Cardiac muscle cell (in vitro differentiated cells and primary cell): Measurements from ENCODE around the gene ATXN7L2. TPM values are rescaled to one million over a fixed set of nuclear protein-coding genes. Genes with fewer than 3 reads are reported as not detected.
"Not testable (repeated sequence)": the region's sequence is repeated elsewhere in the genome, so short reads cannot be mapped to it uniquely, and the experiment has no call there.

Source experiments
- DNase-seq, 2 donors: peaks; one replicate each; pipeline versions ENCODE4 v3.0.0 to v3.0.0-alpha.2; 2010 to 2017; ENCODE audit warnings: low read depth in 1 of 2, low spot score in 1 of 2
- H3K27ac ChIP-seq: fragments of 200-600 bp; sonication (generic); 2 replicates; pipeline ENCODE4 v1.5.1; 2016
- H3K27me3 ChIP-seq: fragments of 200-600 bp; sonication (generic); 2 replicates; pipeline ENCODE4 v1.6.0; 2016; ENCODE audit warnings: control low read depth
- H3K36me3 ChIP-seq: fragments of 200-600 bp; sonication (generic); 2 replicates; pipeline ENCODE4 v1.5.1; 2016; ENCODE audit warnings: control low read depth
- H3K4me1 ChIP-seq: fragments of 200-600 bp; sonication (generic); 2 replicates; pipeline ENCODE4 v1.8.1; 2017; ENCODE audit warnings: low read depth, mild to moderate bottlenecking, mixed run types
- H3K4me3 ChIP-seq: fragments of 200-600 bp; sonication (generic); 2 replicates; pipeline ENCODE4 v1.5.1; 2016; ENCODE audit warnings: mild to moderate bottlenecking
- H3K9me3 ChIP-seq: fragments of 200-600 bp; sonication (generic); 2 replicates; pipeline ENCODE4 v1.5.1; 2017; ENCODE audit warnings: low read depth, mild to moderate bottlenecking, control low read depth
- CTCF ChIP-seq: IDR thresholded peaks from 2 replicates; pipeline ENCODE4 v1.5.1; 2012; ENCODE audit warnings: low read depth, mild to moderate bottlenecking, low read length
- polyA plus RNA-seq: library from polyadenylated mRNA; unstranded; fragments of >200 nt; fragmentation: Nextera tagmentation; extraction: Ambion mirVana; gene quantifications from 2 replicates; pipeline ENCODE4 v1.2.1, GENCODE V29; 2016
- total RNA-seq: library from RNA; depleted of rRNA; stranded (reverse); fragments of >200 nt; gene quantifications from 2 replicates; pipeline ENCODE4 v1.2.3, GENCODE V29; 2016

Gene ATXN7L2
- total and polyA plus RNA-seq, 2 experiments from 2014 or later = 7.0 to 17.8 TPM

DNA sequence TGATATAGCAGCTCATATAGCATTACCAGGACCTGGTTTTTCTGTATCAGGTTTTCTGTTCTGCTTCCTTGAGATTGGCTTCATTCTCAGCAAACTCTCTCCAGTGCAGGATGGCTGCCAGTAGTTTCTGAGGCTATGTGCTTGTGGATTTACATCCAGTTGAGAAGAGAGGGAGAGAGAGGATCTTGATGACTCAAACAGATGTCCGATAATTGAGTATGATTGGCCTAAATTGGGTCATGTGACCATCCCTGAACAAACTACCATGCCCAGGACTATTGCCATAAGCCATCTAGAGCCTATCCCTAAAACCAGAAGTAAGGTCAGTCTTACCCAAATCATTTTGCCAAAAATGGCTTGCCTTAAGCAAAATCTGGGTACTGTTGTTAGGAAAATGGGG, 39.4 kb upstream of the ATXN7L2 start:
- Histone ChIP-seq H3K36me3 (no peaks in the 10 kb centered on the region), H3K27ac (no peak overlapping the region), H3K4me3 (no peak overlapping the region), H3K27me3 (no peaks in the 10 kb centered on the region), H3K4me1 (no peaks in the 10 kb centered on the region), H3K9me3 (no peaks in the 10 kb centered on the region)
- TF ChIP-seq CTCF = no peak
- DNase-seq = no peak

DNA sequence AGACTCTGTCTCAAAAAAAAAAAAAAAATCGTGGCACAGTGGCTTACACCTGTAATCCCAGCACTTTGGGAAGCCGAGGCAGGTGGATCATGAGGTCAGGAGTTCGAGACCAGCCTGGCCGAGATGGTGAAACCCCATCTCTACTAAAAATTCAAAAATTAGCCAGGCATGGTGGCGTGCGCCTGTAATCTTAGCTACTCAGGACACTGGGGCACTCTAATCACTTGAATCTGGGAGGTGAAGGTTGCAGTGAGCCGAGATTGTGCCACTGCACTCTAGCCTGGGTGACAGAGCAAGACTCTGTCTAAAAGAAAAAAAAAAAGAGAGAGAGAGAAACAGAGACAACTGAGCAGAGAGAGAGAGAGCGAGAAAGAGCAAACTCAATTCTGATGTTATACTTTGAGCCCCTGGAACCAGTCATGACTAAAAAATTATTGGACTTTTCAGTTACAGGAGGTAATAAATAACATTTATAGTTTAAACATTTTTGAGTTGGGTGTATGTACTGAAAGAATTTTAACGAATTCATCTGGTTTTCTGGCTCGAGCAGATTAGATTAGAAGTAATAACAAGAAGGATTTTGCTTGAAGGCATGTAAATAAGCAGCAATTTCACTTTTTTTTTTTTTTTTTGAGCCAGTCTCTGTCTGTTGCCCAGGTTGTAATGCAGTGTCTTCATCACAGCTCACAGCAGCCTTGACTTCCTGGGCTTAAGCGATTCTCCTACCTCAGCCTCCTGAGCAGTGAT, 37.6 kb upstream of the ATXN7L2 start:
- not testable (repeated sequence) for DNase-seq, H3K36me3 ChIP-seq, H3K27me3 ChIP-seq, H3K4me1 ChIP-seq, H3K4me3 ChIP-seq, H3K9me3 ChIP-seq, H3K27ac ChIP-seq

GRCh38 chr1:109447524-109447923, 36.2 kb upstream of the ATXN7L2 start:
- DNase-seq = no peak
- TF ChIP-seq CTCF = no peak
- no peaks in the 10 kb centered on the region for H3K9me3 ChIP-seq
- no peak overlapping the region for H3K4me3 ChIP-seq
- H3K4me1 ChIP-seq = no peaks in the 10 kb centered on the region
- no peaks in the 10 kb centered on the region for H3K36me3 ChIP-seq
- no peaks in the 10 kb centered on the region for H3K27me3 ChIP-seq
- no peak overlapping the region for H3K27ac ChIP-seq

DNA sequence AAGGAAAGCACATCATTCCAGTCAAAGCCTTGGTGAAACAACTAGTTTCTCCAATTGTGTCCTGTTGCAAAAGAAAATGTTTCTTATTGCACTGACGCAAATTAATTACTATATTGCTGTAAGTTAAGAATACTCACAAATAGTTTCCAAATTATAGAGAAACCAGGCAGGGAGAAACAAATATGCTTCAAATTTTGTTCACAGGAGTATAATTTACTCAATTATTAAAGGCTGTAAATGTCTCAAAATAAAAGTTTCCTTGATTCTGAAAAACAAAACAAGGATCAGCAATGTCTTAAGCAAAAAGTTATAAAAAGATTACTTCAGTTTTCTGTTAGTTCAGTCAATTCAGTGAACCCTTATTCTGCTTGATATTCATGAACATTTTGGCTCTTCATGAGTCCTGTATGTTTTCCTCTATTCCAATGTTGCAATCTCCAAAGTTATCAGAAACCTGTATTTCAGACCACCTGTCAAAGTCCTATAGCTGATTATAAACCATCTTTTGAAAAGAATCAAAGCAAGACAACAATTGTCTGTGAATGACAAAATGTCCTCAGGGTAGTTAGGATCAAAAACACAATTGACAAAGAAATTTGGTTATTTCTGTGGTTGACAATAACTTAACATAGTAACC, 29.1 kb upstream of the ATXN7L2 start:
- H3K27me3 ChIP-seq = no peaks in the 10 kb centered on the region
- H3K27ac ChIP-seq = no peak overlapping the region
- H3K4me1 ChIP-seq = no peaks in the 10 kb centered on the region
- no peak for TF ChIP-seq CTCF
- no peak for DNase-seq
- H3K4me3 ChIP-seq = no peak overlapping the region
- H3K36me3 ChIP-seq = no peaks in the 10 kb centered on the region
- H3K9me3 ChIP-seq = no peaks in the 10 kb centered on the region

DNA sequence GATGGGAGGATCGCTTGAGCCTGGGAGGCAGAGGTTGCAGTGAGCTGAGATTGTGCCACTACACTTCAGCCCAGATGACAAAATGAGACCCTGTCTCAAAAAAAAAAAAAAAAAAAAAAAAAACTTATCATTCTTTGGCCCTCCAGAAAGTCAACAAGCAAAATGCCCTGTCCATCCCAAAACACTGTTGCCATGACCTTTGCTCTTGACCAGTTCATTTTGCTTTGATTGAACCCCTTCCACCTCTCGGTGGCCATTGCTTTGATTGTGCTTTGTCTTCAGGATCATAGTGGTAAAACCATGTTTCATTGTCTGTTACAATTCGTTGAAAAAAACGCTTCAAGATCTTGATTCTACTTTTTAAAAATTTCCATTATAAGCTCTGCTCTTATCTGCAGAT, 25.9 kb upstream of the ATXN7L2 start:
- Histone ChIP-seq H3K36me3 (no peaks in the 10 kb centered on the region), H3K27ac (no peak overlapping the region), H3K4me3 (no peak overlapping the region), H3K4me1 (no peaks in the 10 kb centered on the region), H3K27me3 (peaks cover 7% of the 10 kb centered on the region), H3K9me3 (no peaks in the 10 kb centered on the region)
- no peak for DNase-seq
- TF ChIP-seq CTCF = no peak

GRCh38 chr1:109466125-109466451, 17.6 kb upstream of the ATXN7L2 start:
- no peak for TF ChIP-seq CTCF
- peak overlapping the region; percentile 96 for H3K27ac ChIP-seq
- no peaks in the 10 kb centered on the region for H3K9me3 ChIP-seq
- DNase-seq = no peak
- H3K4me1 ChIP-seq = peaks cover 6% of the 10 kb centered on the region
- H3K36me3 ChIP-seq = no peaks in the 10 kb centered on the region
- H3K4me3 ChIP-seq = peak overlapping the region; percentile 72
- H3K27me3 ChIP-seq = peaks cover 46% of the 10 kb centered on the region
